HG02885 (cell line): ENCODE data around the gene APOBEC3C.
A peak's percentile ranks its signal among the peaks of the same experiment; 100 is the strongest.
"Not testable (repeated sequence)": the region's sequence is repeated elsewhere in the genome, so short reads cannot be mapped to it uniquely, and the experiment has no call there.

Source experiments
- ATAC-seq: cut with Tn5 transposase; IDR thresholded peaks from one replicate; pipeline ENCODE4 v1.9.1; 2021; ENCODE audit warnings: mild to moderate bottlenecking; ENCODE audit not compliant: unreplicated experiment, poor library complexity

The APOBEC3C gene

GRCh38 chr22:39055658-39056057, 41.6 kb downstream of the APOBEC3C start:
- no peak for ATAC-seq

GRCh38 chr22:39061290-39061689, 47.2 kb downstream of the APOBEC3C start:
- not testable (repeated sequence) for ATAC-seq

GRCh38 chr22:39061951-39062350, 47.9 kb downstream of the APOBEC3C start:
- not testable (repeated sequence) for ATAC-seq

GRCh38 chr22:39063904-39064303, 49.8 kb downstream of the APOBEC3C start:
- not testable (repeated sequence) for ATAC-seq

DNA sequence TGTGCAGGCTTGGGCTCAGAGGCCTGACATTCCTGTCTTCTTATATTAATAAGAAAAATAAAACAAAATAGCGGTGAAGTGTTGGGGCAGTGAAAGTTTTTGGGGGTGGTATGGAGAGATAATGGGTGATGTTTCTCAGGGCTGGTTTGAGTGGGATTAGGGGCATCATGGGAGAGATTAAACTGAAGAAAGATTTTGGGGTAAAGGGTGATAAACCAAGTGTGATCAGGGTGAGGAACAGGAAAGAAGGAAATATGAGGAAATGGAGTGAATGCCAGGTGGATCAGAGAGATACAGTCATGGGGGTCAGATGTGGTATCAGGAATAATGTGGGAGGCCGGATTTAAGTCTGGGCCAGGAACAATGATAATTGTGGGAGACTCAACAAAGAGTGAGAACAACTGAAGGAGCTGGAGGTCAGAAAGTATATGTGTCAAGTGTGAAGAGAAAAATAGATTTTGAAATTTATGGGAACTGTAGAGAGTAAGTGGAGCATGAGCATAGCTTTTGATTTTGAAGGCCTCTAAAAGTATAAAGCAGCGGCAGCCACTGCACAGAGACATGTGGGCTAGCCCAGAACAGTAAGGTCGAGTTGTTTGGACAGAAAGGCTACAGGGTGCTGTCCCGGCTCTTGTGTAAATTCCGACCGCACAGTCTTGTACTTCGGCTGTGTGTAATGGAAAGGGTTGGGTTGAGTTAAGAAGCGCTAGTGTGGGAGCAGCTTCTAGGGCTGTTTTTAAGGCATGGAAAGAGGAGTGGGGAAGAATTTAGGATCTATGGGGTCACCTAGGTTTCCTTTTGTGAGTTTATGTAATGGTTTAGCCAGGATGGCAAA, 52.6 kb downstream of the APOBEC3C start:
- peak; percentile 51 for ATAC-seq

DNA sequence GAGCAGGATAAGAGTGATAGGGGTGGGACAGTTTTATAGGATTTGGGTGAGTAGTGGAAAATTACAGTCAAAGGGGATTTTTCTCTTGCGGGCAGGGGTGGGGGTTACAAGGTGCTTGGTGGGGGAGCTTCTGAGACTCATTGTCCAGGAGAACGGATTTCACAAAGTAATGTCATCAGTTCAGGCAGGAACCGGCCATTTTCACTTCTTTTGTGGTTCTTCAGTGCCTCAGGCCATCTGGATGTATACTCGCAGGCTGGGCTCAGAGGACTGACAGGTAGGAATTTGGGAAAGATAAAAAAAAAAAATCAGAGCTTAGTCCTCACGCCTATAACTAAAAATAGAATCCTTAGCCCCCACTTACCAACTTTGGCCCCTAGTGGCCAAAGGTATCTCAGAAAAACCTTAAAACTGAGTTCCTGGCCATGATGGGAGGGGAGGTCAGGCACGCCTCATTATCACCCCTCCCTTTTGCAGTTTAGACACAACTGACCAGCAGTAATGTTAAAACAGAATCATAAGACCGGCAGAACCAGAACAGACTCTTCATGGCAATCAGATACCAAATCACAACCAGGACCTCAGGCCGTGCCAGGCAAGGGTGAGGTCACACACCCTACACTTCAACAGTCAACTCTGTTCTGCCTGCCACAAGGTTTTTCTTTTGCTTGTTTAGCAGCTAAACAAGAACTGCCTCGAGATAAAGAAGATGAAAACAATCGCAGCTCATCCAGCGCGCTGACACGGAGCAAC, 54.2 kb downstream of the APOBEC3C start:
- no peak for ATAC-seq
